ENCODE results near the gene PABPC1L. TPM values are rescaled to one million over a fixed set of nuclear protein-coding genes. Genes with fewer than 3 reads are reported as not detected.

PABPC1L gene
- total and polyA plus RNA-seq, 2 of the 13 experiments (the other 11 are each of a cell fraction or from before 2014, with no cell fraction given): 30.8 to 252 TPM

GRCh38 chr20:44960103-44960852, 50.4 kb downstream of the PABPC1L start, which contains the start of gene TOMM34 (continued):
- peak; percentile 91; the same call in 1 of the 2 replicates for TF ChIP-seq ATF5 (CRISPR knock-in tag; IDR thresholded peaks at IDR 0.05; ENCODE audit: low read depth)
- TF ChIP-seq ZNF670 (CRISPR knock-in tag; IDR thresholded peaks at IDR 0.05; ENCODE audit: borderline replicate concordance): peak; percentile 84; the same call in 1 of the 2 replicates
- TF ChIP-seq CBX5 (CRISPR knock-in tag; IDR thresholded peaks at IDR 0.05; ENCODE audit: borderline replicate concordance): no peak; the same call in 1 of the 2 replicates
- TF ChIP-seq ZNF746 (CRISPR knock-in tag; IDR thresholded peaks at IDR 0.05): peak; percentile 79
- TF ChIP-seq ZNF432 (CRISPR knock-in tag; IDR thresholded peaks at IDR 0.05; ENCODE audit: borderline replicate concordance): 0 out of 2 replicates have a peak, but pooled peaks have one; percentile 65
- TF ChIP-seq KLF16 (CRISPR knock-in tag; IDR thresholded peaks at IDR 0.05): peak in 1 of 2 experiments; percentile 98; a peak in 3 of 4 replicates
- peak; percentile 96 for TF ChIP-seq SP140L (CRISPR knock-in tag; IDR thresholded peaks at IDR 0.05; ENCODE audit: borderline replicate concordance)
- no peak for TF ChIP-seq ZNF260 (CRISPR knock-in tag; IDR thresholded peaks at IDR 0.05; ENCODE audit: borderline replicate concordance, low read depth)
- peak; percentile 97 for TF ChIP-seq KDM3A (CRISPR knock-in tag; IDR thresholded peaks at IDR 0.05; ENCODE audit: low read depth)
- TF ChIP-seq ZNF513 (CRISPR knock-in tag; conservative IDR thresholded peaks at IDR 0.05): peak; percentile 98; the same call in 1 of the 2 replicates
- TF ChIP-seq ZFP62 (CRISPR knock-in tag; IDR thresholded peaks at IDR 0.05): peak; percentile 25; the same call in 1 of the 2 replicates
- peak; percentile 81 for TF ChIP-seq THAP11 (CRISPR knock-in tag; IDR thresholded peaks at IDR 0.05)
- no peak for TF ChIP-seq FOXA1 (IDR thresholded peaks at IDR 0.05)
- TF ChIP-seq FOXA1 (CRISPR knock-in tag; IDR thresholded peaks at IDR 0.05): peak; percentile 33; the same call in 1 of the 2 replicates
- TF ChIP-seq ZNF350 (CRISPR knock-in tag; IDR thresholded peaks at IDR 0.05; ENCODE audit: borderline replicate concordance, low read depth): peak; percentile 98
- peak; percentile 96 for TF ChIP-seq DNMT1 (CRISPR knock-in tag; IDR thresholded peaks at IDR 0.05)
- peak; percentile 89 for TF ChIP-seq ZNF691 (CRISPR knock-in tag; IDR thresholded peaks at IDR 0.05; ENCODE audit: borderline replicate concordance, low read depth)
- peak; percentile 72 for TF ChIP-seq NFYB (CRISPR knock-in tag; IDR thresholded peaks at IDR 0.05)
- peak; percentile 96 for TF ChIP-seq KLF6 (CRISPR knock-in tag; IDR thresholded peaks at IDR 0.05)
- TF ChIP-seq RFX5 (IDR thresholded peaks at IDR 0.05; ENCODE audit: low read depth, low read length): peak; percentile 61
- TF ChIP-seq ZNF747 (CRISPR knock-in tag; IDR thresholded peaks at IDR 0.05; ENCODE audit: borderline replicate concordance): peak; percentile 94; the same call in 1 of the 2 replicates
- peak; percentile 94; the same call in 1 of the 2 replicates for TF ChIP-seq THYN1 (CRISPR knock-in tag; IDR thresholded peaks at IDR 0.05; ENCODE audit: borderline replicate concordance, low read depth)
- peak; percentile 91 for TF ChIP-seq ZBTB20 (CRISPR knock-in tag; IDR thresholded peaks at IDR 0.05; ENCODE audit: borderline replicate concordance, low read depth)
- TF ChIP-seq FOXP4 (CRISPR knock-in tag; IDR thresholded peaks at IDR 0.05): peak; percentile 59; the same call in 1 of the 2 replicates
- TF ChIP-seq ZNF354B (CRISPR knock-in tag; IDR thresholded peaks at IDR 0.05): peak; percentile 83; the same call in 1 of the 2 replicates
- TF ChIP-seq MAFF (IDR thresholded peaks at IDR 0.05; ENCODE audit: low read depth, low read length): no peak

All from HepG2 (cell line).